NCI-H2107 (cell line): ENCODE measurements around the gene PDE4D.
"Not testable (repeated sequence)": the region's sequence is repeated elsewhere in the genome, so short reads cannot be mapped to it uniquely, and the experiment has no call there.

Experiments used
- DNase-seq: peaks from one replicate; lab custom pipeline; 2025; lab: John Stamatoyannopoulos, UW

PDE4D gene

GRCh38 chr5:59698207-59699178 is 195.0 kb downstream of the PDE4D start:
- no peak for DNase-seq

DNA sequence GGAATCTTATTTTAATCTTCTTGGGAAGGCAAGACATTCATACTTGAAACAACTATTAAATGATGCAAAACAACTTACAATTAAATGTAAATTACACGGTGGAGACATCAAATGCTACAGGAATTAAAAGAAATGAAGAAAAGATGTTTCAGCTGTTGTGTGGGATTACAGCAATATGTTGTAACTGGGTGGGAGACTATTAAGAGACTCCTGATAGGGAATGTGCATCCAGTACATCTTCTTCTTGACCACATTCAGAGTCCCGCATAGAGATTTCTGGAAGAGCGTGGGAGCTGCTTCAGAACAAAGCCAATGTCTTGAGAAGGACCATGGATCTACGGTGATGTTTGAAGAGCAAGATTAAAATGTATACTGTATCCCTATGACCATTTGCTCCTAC is 199.1 kb downstream of the PDE4D start:
- no peak for DNase-seq

DNA sequence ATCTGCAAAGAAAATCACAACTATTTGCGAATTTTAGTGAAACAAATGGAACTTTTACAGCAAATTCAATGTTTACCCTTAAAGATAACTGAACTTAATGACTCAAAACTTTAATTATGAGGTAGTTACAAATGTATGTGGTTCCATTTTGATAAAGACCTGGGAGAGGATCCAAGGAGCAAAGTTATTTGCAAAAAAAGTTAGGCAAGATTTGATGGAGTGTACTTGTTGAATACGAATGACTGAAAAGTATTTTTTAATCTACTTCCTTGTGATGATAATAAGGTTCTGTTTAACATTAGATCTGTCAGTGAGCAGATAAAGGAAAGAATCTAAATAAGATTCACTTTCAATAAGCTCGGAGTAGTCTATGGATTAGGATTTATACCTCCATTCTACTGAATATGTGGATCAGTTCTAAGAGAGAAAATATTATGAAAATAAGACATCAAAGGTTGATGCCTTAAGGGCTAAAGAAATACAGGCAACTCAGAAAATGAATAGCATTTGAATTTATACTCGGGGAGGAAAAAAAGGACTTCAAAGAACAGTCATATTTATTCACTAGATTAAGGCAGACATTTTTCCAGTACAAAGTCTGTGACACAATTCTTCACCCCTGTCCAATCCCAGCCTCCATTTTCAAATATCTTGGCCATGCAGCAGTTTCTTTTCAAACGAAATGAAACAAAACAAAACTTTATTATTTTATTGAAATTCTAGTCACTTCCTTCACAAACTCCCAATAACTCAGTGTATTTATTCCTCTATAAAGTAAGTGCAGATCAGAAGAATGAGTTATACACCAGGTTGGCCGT is 199.8 kb downstream of the PDE4D start:
- DNase-seq, result no peak

- DNase-seq, result no peak
Measured at GRCh38 chr5:59685793-59686192, 207.7 kb downstream of the PDE4D start.

DNA sequence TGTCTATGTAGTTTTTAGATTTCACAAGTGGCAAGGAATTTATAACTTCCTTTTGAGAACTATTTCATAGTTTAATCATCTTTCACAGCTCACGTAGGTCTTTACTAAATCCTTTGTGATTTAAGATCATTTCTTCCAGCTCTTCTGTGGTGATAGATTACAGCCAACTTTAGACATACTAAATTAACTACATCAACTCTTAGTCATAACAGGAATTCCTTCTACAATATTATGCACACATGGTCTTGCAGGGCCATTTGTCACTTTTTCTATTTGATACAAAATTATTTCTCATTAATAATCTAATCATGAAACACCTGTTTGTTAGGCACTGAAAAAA is 208.4 kb downstream of the PDE4D start:
- DNase-seq, result no peak

GRCh38 chr5:59684388-59685190 is 208.9 kb downstream of the PDE4D start:
- DNase-seq, result no peak

DNA sequence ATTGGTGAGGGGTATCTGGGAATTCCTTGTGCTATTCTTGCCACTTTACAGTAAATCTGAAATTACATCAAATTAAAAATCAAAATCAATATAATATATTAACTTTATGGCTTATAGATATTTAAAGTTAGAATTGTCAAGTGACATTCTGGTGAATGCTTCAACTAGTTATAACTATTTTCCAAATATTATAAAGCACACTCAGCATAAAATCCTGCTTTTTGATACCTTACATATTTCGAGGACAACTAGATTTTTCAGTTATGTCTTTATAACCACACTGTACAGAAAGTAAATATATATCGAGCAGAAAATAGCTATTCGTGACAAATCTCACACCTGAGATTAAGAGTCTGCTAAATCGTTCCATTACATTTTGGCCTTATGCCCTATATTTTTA is 210.2 kb downstream of the PDE4D start:
- DNase-seq, result no peak

GRCh38 chr5:59682542-59682941 is 211.0 kb downstream of the PDE4D start:
- DNase-seq, result no peak

- DNase-seq, result no peak
Measured at GRCh38 chr5:59678943-59679342, 214.6 kb downstream of the PDE4D start.

DNA sequence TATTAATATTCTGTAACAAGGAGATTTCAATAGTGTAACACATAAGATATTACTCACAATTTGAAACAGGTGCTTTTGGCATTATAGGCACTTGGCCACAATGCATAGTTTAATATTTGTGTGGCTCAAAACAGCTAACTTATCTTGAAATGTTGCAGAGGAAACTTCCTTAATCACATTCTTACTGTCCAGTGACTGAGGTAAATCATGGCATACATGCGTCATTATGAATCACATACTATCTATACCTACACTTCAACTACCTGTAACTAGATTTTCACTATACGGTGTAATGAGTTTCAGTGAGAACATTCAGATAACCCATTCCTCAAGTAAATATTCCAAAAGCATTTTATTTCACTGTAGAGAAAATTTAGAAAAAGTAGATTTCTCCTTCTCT is 218.8 kb downstream of the PDE4D start:
- no peak for DNase-seq

DNA sequence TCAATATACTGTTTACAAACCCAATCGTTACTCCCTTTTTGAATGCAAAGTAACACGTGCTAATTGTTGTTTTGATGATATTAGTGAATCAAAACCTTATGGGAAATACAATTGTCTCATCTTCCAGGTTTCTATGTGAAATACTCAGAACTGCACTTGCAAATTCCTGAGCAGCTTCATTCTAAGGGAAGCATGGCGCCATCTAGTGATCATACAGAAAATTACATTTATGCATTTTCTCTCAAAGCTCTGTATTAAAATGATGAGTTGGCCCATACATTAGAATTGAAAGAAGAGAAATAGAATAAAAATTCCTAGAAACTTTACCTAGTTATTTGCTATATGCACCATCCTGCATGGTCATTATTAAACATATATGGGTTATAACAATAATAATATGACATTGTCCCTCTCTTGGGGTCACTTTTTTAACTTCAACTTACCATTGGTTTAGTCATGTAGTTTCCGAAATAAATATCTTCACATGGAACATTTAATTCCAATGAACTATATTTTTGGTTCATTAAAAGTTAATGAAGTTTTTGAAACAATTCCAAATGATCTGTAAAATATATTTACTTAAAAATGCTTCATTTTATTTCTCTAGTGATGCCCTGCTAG is 220.0 kb downstream of the PDE4D start:
- DNase-seq, result peak; percentile 1

GRCh38 chr5:59666440-59667068 is 227.0 kb downstream of the PDE4D start:
- no peak for DNase-seq

- DNase-seq, result not testable (repeated sequence)
Measured at GRCh38 chr5:59665832-59666203, 227.7 kb downstream of the PDE4D start.

GRCh38 chr5:59665086-59665831 is 228.3 kb downstream of the PDE4D start:
- no peak for DNase-seq

- no peak for DNase-seq
Measured at GRCh38 chr5:59661954-59662615, 231.4 kb downstream of the PDE4D start.

DNA sequence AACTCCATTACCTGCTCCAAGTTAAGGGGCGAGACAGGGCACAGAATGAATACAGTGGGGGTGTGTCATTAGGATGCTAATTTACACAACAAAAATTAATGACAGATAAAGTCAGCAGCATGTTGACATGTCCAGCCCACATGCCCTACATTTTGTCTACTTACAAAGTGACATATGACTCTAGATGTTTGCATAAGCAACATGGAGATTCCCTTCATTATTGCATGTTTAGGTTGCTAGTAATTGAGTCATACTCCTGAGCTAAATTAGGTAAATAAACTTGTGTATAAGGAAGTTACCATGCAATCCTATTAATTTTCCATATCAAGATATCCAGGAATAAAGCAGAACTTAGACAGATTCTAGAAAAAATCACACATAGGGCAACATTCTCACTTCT is 232.2 kb downstream of the PDE4D start:
- no peak for DNase-seq

DNA sequence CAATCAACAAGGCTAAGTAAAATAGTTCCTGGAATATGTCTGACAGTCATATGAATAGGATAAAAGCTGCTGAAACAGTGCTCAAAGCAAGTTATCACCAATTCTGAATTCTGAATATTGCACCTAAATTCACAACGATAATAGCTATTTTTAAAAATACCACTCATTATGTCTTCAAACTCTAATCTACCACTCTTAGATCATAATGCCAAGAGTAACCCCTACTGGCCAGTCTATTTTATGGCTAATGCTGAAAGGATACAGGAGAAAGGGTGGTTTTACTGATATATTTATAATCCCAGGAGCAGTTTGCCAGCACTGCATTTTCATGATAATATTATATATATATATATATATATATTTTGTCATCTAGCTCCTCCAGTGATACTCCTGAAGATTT is 232.8 kb downstream of the PDE4D start:
- DNase-seq, result no peak

- DNase-seq, result no peak
Measured at GRCh38 chr5:59656351-59657254, 236.9 kb downstream of the PDE4D start.

DNA sequence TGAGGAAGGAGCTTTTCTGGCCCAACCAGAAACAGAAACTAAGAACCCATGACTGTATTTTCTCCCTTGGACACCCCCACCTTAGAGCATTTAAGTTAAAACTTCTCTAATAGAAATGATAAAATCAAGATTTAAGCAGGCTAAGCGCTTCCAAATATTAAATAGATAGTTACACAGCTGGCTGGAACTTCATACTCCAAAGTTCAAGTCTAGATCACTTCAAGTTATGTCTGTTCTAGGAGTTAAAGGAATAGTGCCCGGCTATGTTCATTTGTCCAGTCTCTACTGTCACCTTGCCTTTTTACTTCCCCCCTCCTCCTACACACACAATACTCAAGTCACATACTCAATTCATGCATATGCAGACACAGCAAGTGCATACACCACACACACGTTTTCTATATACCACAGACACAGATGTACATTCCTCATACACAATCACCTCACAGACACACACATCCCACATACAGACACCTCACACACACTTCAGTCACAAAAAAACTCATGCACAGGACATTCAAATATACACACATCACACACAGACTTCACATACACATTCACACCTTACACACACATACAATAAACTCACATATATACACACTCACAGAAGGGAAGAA is 237.7 kb downstream of the PDE4D start:
- DNase-seq, result no peak
